Right lobe of liver (tissue), 4 donors: ENCODE results near the gene HSD17B12.

Source experiments
- CTCF ChIP-seq, 4 donors: fragments of 200-600 bp in 3 of 4; fragments of 450-650 bp in 1 of 4; IDR thresholded peaks; one replicate each; pipeline versions ENCODE4 v1.5.1 to v1.8.0; 2016 to 2022; ENCODE audit warnings: antibody characterized with exemption in 4 of 4, mild to moderate bottlenecking in 2 of 4
- POLR2A ChIP-seq: fragments of 450-650 bp; IDR thresholded peaks from one replicate; pipeline ENCODE4 v1.6.1; 2017; ENCODE audit warnings: antibody characterized with exemption, mild to moderate bottlenecking
- donor health status: DM: no; HTN: no; CAD: no.
- donor health status: DM: no; HTN: no; CAD: no.
- donor health status: DM: no; HTN: yes; CAD: no.

DNA sequence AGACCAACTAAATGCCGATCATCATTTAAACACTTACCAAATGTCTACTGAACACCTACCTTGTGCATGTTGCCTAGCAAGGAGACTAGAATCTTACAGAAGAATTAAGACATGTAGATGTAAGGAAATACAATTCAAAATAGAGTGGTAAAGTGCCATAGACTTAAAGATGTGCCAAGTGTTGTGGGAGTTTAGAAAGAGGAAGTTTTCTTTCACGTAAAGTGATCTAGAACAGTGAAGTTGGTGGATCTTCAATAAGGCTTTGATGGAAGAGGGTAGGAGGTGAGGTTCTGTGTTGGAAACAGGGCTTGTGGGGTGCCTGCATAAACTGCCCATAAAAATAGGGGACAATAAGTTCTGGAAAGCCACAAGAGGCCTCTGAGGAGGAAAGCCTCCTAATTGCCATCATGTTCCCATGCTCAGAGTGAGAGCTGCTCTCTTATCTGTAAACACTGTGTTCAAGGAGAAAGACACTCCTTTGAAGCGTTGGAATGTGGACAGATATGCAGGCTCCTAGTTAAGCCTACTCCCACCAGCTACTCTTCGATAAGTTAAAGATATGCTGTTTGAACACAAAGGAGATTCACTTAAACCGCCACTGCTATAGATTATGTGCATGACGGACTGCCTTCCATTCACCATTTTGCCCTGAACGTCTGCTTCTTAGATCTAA, 66.7 kb downstream of the HSD17B12 start:
- TF ChIP-seq CTCF (IDR thresholded peaks at IDR 0.05) (no peak), POLR2A (no peak)
